Left cardiac atrium (tissue), 4 donors: Measurements from ENCODE around the gene TIGD1. TPM values are rescaled to one million over a fixed set of nuclear protein-coding genes. Genes with fewer than 3 reads are reported as not detected.

Experiments
- ATAC-seq, 2 donors: fragments of 200-7000 bp; cut with Tn5 transposase; one replicate each; pipeline ENCODE4 v1.9.1; 2020; ENCODE audit warnings: mild to moderate bottlenecking in 2 of 2, moderate library complexity in 2 of 2
- DNase-seq: peaks from one replicate; pipeline ENCODE4 v3.0.0-alpha.2; 2020
- intact Hi-C, 2 donors: fragments of 100-400 bp; cut with DNase I; formaldehyde crosslinking; loops; one replicate each; pipeline versions ENCODE4 v1.14.1 to v1.15.1; 2022 to 2023
- total RNA-seq, 2 donors: library from RNA; stranded (reverse); fragmentation: NEBNext Ultra II Directional; extraction: Animal tissue kit (Norgen Biotek cat#: 25700); gene quantifications; one replicate each; pipeline ENCODE4 v1.2.1, GENCODE V29; 2021
- donor health status: DM: no; HTN: yes; CAD: no.
- donor health status: DM: no; HTN: yes; CAD: no; lungs with severe emphysema.
- donor health status: DM: yes; HTN: yes; CAD: no.
- donor health status: Dilated cardiomyopathy.

The TIGD1 gene
- total RNA-seq, 2 donors from 2014 or later = 2.0 to 2.8 TPM

DNA sequence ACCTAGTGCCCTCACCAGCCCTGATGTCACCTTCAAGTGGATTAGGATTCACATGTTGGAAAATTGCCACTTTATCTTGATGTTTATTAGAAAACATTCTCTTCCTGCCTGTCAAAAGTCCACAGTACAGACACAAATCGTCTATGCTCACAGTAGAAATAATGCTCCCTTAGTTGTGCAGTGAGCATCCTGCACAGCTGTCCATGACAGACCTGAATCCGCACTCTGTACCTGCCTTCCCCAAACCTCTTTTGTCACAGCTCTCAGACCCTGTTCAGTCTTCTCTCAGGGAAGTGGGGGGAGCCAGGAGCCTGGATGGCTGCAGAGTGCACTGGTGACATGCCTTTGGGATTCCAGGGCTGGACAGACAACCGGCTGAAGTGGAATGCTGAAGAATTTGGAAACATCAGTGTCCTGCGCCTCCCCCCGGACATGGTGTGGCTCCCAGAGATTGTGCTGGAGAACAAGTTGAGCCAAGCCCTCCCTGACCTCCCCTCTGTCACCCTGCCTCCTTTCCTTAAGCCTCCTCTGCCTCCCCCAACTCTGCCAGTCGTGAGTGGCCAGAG, 22.4 kb downstream of the TIGD1 start:
- ATAC-seq = no peak
- intact Hi-C loops = loop anchor here in 1 of 2 donors (10.0 kb wide), 1 partner anchor 623 kb away; no protein-coding TSS in a partner anchor
- DNase-seq = no peak

DNA sequence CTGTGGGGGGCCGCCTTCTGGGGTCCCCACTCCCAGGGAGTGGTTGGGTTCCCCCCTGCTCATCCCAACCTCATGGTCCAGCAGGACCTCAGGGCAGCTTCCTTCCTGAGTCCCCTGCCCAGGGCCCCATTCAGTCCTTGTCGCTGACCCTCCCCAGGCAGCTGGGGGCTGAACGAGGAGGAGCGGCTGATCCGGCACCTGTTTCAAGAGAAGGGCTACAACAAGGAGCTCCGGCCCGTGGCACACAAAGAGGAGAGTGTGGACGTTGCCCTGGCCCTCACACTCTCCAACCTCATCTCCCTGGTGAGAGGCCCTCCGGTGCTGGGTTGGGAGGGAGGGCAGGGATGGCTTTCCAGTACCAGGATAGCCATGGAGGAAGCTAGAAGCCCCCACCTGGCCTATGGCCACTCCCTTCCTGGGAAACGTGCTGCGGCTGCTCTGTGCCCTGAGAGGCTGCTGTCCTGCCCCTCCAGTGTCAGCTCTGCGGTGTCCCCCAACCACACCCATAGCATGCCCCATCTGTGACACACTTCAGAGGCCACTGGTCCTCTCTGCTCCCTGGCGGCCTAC, 23.9 kb downstream of the TIGD1 start:
- no peak for DNase-seq
- ATAC-seq = no peak
- intact Hi-C loops = loop anchor here in 1 of 2 donors (10.0 kb wide), 1 partner anchor 622 kb away; no protein-coding TSS in a partner anchor

DNA sequence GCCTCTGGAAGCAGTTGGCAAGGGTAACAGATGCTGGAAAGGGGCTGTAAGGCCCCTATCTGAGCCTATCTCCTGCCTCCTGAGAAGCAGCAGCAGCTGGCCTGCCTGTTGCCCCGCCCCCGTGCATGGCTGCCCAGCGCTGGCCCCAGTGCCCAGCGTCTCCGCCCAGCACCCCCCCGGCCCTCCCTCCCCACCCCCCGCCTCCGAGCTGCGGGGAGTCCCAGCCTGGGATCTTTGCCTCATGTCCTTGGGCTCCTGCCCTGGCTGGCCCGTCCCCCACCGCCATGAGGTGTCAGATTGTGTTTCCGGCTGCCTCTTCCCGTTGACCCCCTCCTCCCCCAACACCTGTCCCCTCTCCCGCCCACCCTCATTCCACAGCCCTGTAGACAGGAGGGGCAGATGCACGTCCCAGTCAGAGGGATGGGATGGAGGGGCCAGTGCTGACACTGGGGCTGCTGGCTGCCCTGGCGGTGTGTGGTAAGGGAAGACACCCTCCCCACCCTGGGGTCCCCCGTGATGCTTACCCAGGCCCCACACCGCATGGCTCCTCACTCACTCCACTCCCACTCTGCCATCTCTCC, 24.5 kb downstream of the TIGD1 start, which contains the start of gene CHRND:
CHRND (plus strand) TSS at position 370 of the 581 bp plus-strand sequence; CDS start at position 426, 56 bp downstream.
- DNase-seq (no peak), ATAC-seq (peak; percentile 27 to 71)
- intact Hi-C loops = loop anchor here in 1 of 2 donors (10.0 kb wide), 1 partner anchor 621 kb away; no protein-coding TSS in a partner anchor

DNA sequence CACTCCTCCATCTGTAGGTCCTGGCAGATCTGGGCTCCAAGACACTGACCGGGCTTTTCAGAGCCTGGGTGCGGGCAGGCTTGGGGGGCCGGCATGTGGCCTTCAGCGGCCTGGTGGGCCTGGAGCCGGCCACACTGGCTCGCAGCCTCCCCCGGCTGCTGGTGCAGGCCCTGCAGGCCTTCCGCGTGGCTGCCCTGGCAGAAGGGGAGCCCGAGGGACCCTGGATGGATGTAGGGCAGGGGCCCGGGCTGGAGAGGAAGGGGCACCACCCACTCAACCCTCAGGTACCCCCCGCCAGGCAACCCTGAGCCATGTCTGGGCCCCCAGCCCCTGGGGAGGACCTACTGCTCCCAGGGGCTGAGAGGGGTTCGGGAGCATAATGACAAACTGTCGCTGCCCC, 25.2 kb downstream of the TIGD1 start:
- intact Hi-C loops = loop anchor here in 1 of 2 donors (10.0 kb wide), 1 partner anchor 620 kb away; no protein-coding TSS in a partner anchor
- ATAC-seq (no peak), DNase-seq (no peak)

DNA sequence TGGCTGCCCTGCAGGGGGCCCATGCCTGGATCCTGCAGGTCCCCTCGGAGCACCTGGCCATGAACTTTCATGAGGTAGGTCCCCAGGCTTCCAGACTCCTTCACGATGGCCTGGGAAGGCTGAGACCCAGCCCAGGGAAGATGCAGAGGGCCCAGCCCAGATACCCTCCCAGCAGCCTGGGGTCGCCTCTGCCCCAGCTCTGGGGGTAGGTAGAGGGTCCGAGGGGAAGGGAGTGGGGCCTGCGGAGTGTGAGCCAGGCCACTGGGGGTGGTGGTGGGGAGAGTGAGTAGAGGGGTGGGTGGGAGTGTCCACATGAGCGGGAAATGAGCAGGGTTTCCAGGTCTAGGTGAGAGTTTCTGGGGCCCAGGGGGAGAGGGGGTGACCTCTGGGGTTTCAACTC, 25.6 kb downstream of the TIGD1 start:
- intact Hi-C loops = loop anchor here (5.0 to 10.0 kb wide), 4 partner anchors 72 to 622 kb away; no protein-coding TSS in a partner anchor
- DNase-seq (no peak), ATAC-seq (no peak)

DNA sequence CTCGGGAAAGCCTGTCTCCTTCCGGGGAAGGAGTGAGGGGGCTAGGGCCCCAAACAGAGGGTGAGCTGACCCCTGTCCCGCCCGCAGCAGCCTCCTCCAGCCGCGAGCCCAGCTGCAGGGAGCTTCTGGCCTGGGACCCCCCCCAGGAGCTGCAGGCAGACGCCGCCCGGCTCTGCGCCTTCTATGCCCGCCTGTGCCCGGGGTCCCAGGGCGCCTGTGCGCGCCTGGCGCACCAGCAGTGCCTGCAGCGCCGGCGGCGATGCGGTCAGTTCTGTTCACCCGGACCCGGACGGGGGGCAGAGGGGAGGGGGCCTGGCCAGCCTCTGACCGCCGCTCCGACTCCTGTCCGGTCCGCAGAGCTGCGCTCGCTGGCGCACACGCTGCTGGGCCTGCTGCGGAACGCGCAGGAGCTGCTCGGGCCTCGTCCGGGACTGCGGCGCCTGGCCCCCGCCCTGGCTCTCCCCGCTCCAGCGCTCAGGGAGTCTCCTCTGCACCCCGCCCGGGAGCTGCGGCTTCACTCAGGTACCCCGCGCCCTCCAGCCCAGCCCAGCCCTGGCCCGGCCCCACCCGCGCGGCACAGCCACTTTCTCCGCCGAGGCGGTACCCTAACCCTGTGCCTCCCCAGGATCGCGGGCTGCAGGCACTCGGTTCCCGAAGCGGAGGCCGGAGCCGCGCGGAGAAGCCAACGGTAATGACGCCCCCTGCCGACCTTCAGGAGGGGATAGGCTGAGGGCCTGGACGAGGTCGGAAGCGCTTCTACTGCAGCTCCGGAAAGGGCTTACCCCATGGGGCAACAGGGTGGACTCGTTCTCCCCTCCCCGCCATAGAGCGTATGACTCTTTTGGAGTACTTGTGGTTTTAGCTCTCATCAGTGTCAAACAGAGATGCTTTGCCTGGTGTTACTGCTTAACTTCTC, 26.4 kb downstream of the TIGD1 start:
- DNase-seq (no peak), ATAC-seq (peak; percentile 19 to 38)
- intact Hi-C loops = loop anchor here (5.0 to 10.0 kb wide), 4 partner anchors 72 to 622 kb away; no protein-coding TSS in a partner anchor

DNA sequence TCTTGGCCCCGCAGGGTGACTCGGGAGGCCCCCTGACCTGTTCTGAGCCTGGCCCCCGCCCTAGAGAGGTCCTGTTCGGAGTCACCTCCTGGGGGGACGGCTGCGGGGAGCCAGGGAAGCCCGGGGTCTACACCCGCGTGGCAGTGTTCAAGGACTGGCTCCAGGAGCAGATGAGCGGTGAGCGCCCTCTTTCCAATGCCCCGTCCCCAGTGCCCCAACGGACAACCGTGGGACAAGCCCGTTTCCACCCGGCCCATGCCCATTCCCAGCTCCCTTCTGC, 27.0 kb downstream of the TIGD1 start:
- no peak for DNase-seq
- ATAC-seq = no peak
- intact Hi-C loops = loop anchor here (5.0 to 10.0 kb wide), 4 partner anchors 71 to 621 kb away; no protein-coding TSS in a partner anchor

DNA sequence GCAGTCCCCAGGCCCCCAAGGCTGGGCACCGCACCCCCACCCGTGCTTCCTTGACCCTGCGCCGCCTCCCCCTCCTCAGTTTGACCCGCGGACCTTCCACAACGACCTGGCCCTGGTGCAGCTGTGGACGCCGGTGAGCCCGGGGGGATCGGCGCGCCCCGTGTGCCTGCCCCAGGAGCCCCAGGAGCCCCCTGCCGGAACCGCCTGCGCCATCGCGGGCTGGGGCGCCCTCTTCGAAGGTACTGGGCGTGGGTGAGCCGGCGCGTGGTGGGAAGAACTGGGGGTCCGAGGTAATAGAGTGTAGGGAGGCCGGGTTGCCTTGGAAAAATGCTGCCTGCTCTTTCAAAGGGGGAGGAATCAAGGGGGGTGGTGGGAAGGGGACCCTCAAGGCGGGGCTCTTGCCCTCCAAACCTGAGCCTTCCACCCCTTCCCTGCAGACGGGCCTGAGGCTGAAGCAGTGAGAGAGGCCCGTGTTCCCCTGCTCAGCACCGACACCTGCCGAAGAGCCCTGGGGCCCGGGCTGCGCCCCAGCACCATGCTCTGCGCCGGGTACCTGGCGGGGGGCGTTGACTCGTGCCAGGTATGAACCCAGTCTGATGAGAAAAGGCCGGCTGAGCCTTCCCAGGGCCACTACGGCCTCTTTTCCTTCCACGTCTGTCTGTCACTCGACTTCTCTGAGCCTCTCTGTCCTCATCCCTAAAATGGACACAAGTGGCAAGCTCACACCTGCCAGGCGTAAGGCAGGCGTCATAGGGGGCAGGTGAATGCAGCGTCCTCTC, 27.5 kb downstream of the TIGD1 start:
- intact Hi-C loops = loop anchor here (5.0 to 10.0 kb wide), 4 partner anchors 71 to 621 kb away; no protein-coding TSS in a partner anchor
- DNase-seq = no peak
- no peak for ATAC-seq

DNA sequence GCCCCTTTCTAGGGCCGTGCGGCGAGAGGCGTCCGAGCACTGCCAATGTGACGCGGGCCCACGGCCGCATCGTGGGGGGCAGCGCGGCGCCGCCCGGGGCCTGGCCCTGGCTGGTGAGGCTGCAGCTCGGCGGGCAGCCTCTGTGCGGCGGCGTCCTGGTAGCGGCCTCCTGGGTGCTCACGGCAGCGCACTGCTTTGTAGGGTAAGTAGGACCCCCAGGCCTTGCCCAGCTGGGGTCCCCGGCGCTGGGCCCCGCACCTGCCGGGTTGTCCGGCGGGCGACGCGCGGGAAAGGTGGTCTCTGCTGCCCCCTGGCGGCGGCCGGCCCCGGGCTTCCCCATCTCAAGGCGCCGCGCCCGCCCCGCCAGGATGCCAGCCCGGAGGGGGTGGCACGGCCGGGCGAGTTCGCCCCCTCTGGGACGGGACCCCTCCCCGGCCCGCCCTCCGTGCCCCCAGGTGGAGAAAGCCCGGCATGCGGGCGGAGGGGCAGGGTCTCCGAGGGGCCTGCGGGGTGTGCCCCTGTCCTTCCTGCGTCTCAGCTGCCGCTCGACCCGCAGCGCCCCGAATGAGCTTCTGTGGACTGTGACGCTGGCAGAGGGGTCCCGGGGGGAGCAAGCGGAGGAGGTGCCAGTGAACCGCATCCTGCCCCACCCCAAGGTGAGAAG, 28.3 kb downstream of the TIGD1 start:
- peak; percentile 63 for DNase-seq
- intact Hi-C loops = loop anchor here (5.0 to 10.0 kb wide), 4 partner anchors 70 to 620 kb away; no protein-coding TSS in a partner anchor
- peak; percentile 45 to 57 for ATAC-seq

DNA sequence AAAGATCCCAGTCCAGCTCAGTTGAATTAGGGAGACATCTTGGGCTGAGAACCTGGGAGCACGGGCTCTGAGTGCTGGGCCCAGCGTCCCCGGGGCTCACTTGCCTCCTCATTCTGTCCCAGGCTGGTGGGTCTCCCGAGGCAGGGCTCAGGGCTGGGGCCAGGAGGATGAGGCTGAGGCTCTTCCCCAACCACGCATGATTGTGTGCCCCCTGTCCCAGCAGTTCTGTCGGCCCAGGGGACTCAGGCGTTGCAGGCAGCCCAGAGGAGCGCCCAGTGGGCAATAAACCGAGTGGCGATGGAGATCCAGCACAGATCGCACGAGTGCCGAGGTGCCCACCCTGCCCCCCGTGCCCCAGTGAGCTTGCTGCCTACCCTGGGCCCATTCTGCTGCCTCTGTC, 29.3 kb downstream of the TIGD1 start:
- ATAC-seq = no peak
- no peak for DNase-seq
- intact Hi-C loops = loop anchor here (5.0 to 10.0 kb wide), 4 partner anchors 69 to 619 kb away; no protein-coding TSS in a partner anchor

DNA sequence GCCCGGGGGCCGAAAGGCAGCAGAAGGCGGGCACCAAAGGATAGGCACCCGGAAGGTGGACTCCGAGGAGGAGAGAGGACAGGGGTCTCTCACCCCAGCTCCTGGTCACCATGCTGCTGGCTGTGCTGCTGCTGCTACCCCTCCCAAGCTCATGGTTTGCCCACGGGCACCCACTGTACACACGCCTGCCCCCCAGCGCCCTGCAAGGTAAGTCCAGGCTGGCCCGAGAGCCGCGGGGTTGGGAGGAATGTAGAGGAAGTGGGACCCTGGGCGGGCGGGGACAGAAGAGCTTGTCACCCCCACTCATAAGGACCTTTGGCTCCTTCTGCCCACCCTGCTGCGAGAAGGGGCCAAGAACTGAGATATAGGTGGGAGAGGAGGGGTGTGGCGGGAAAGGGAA, 29.9 kb downstream of the TIGD1 start:
- no peak for ATAC-seq
- intact Hi-C loops = loop anchor here (5.0 to 10.0 kb wide), 4 partner anchors 68 to 618 kb away; no protein-coding TSS in a partner anchor
- no peak for DNase-seq

DNA sequence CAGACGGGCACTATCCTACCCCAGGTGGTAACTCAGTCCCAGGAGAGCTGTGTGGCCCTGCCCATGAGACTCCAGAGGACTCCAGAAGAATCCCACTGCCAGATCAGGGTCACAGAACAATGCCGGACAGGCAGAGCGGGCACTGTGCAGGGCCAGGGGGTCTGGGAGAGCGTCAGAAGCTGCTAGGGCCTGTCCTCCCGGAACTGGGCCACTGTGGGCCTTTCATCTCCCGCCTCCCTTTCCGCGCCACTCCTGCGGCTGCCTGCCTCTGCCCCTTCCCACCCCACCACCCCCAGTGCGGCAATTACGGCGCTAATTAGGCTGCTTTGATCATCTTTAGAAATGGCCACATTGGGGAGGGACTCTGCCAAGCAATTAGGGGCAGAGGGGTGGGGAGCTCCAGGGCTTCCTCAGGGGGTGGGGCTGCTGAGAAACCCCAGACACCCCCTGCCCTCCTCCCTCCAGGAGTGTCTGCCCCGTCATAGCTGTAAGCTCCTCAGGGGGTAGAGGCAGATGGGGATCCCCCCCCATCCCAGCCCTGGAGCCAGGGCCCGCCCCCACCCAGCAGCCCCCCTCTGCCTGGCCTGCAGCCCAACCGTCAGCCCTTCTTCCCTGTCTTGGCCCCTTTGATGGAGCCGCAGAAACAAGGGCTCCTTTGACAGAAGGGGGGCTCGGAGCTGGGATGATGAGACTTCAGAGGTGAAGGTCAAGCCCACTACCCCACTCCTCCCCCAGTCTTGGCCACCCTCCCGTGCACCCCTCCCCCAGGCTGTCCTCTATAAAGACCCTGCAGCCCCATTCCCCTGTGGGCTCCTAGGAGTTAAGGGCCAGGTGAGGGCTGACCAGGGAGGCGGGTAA, 30.5 kb downstream of the TIGD1 start, which contains the start of gene PRSS56:
PRSS56 (plus strand) TSS at position 808 of the 858 bp plus-strand sequence. CDS start 211 bp downstream, outside the sequence.
- DNase-seq = no peak
- no peak for ATAC-seq
- intact Hi-C loops = loop anchor here (5.0 to 10.0 kb wide), 4 partner anchors 68 to 618 kb away; no protein-coding TSS in a partner anchor

DNA sequence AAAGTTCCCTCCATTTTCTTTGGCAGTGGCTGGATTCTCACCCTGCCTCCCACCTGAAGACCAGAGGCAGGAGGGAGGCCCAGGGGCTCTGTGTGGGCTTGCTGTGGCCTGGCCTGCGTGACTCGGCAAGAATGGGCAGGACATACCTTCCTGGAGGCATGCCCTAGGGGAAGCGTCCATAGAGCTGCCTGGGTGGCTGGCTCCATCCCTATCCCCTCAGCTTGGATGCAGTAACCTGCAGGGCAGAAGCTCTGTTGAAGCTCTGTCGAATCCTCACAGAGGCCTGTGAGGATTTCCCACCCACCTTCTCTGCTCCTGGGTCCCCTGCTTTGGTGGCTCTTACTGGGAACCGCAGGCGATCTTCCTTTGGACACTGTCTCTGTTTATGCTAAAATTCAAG, 31.5 kb downstream of the TIGD1 start:
- DNase-seq (no peak), ATAC-seq (no peak)
- intact Hi-C loops = no loop called here

DNA sequence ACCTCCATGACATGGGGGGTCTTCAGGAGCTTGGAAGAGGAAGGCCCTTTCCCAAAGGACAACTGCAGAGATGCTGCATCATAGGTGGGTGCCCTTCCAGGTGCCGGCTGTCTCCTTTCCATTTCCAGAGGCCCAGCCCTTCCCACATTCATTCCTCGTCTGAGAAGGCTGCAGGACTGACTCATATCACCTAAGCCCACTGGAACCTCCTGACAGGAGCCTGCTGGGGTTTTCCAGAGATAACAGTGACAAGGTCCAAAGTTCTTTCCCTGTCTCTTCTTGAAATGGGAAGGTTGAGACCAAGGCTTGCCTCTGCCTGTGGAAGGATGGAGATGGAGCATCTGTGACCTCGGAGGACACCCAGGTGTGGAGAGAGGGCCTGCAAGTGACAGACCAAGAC, 33.8 kb downstream of the TIGD1 start:
- intact Hi-C loops = no loop called here
- ATAC-seq = no peak

DNA sequence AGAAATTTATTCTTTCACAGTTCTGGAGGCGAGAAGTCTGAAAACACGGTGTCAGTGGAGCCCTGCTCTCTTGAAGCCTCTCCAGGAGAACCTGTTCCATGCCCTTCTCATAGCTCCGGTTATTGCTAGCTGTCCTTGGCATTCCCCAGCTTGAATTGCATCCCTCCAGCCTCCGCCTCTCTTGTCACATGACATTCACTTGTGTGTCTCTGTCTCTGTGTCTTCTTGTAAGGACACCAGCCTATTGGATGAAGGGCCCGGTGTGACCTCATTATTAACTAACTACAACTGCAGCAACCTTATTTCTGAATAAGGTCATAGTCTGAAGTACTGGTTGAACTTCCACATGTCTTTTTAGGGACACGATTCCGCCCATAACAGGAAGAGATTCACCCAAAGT, 34.7 kb downstream of the TIGD1 start:
- intact Hi-C loops = no loop called here

More for the DNA sequence above, 33.8 kb downstream of the TIGD1 start:
- DNase-seq = no peak

DNA sequence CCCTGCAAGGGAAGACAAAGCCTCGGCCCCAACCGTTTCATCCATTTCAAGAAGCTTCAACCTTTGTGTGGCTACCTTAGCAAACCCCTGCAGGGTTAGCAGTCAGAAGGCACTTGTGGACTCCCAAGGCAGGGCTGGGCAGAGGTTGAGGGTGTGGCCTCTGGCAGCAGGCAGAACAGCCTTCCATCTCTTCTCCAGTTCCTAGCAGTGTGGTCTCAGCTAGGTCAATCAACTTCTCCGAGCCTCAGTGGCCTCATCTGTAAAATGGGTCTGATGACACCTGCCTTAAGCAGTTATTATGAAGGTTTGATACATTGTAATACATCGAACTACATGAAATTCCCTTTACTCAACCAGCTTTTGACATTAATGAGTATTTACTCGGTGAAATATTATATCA, 37.0 kb downstream of the TIGD1 start:
- ATAC-seq (no peak), DNase-seq (no peak)
- intact Hi-C loops = no loop called here

More for the DNA sequence above, 34.7 kb downstream of the TIGD1 start:
- ATAC-seq (no peak), DNase-seq (no peak)

DNA sequence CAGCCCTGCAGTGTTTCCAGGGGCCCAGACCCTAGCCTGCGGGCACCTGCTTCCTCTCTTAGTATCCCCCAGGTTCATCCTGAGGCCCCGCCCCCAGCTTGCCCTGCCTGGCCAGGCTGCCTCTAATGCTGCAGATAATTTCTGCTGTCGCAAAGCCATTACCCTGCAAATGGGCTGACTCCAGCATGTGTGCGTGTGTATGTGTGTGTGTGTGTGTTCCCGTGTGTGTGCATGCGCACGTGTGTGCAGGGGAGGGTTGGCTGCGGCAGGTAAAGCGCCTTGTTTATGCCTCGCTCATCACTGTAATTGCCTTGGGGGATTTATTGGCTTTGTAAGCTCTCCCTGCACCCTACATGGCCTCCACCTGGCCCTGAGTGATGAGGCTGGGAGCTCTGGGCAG, 37.8 kb downstream of the TIGD1 start:
- ATAC-seq (no peak), DNase-seq (no peak)
- intact Hi-C loops = no loop called here
